Measurements from ENCODE around the gene SPAG9. TPM values are rescaled to one million over a fixed set of nuclear protein-coding genes. Genes with fewer than 3 reads are reported as not detected.

Gene SPAG9
- polyA plus RNA-seq, 1 donor from 2014 or later, result 201 TPM

- H3K79me2 ChIP-seq (replicated peaks; ENCODE audit: insufficient read depth, low read length), result no peaks in the 10 kb centered on the region
- peak overlapping the region; percentile 34 for H3K27ac ChIP-seq (ENCODE audit: low read length)
- peaks cover 5% of the 10 kb centered on the region for H3K36me3 ChIP-seq (ENCODE audit: insufficient read depth, low read length)
- no peak overlapping the region for H3K4me3 ChIP-seq (ENCODE audit: low read length)
- no peaks in the 10 kb centered on the region for H3F3A ChIP-seq (ENCODE audit: insufficient read depth, low read length, poor library complexity, severe bottlenecking)
- peak overlapping the region; percentile 34 for H3K9ac ChIP-seq (ENCODE audit: low read length)
- no peak overlapping the region for H2AFZ ChIP-seq (ENCODE audit: low read depth, low read length)
- no peaks in the 10 kb centered on the region for H3K9me2 ChIP-seq (ENCODE audit: insufficient read depth, low read length)
- no peaks in the 10 kb centered on the region for H4K20me1 ChIP-seq (ENCODE audit: insufficient read depth)
- no peak overlapping the region for H3K4me2 ChIP-seq (ENCODE audit: low read length)
- TF ChIP-seq SMC3 (conservative IDR thresholded peaks at IDR 0.05; ENCODE audit: poor library complexity) (peak; percentile 2), EP300 (conservative IDR thresholded peaks at IDR 0.05; ENCODE audit: poor library complexity, severe bottlenecking) (no peak)
- no peaks in the 10 kb centered on the region for H3K9me3 ChIP-seq (ENCODE audit: low read length)
- no peaks in the 10 kb centered on the region for H3K27me3 ChIP-seq (ENCODE audit: insufficient read depth, low read depth, low read length)
Observed at GRCh38 chr17:50954641-50955121, 166.0 kb downstream of the SPAG9 start.

GRCh38 chr17:50953831-50954601, 166.7 kb downstream of the SPAG9 start:
- no peaks in the 10 kb centered on the region for H4K20me1 ChIP-seq (ENCODE audit: insufficient read depth)
- no peak overlapping the region for H2AFZ ChIP-seq (ENCODE audit: low read depth, low read length)

More at GRCh38 chr17:50953831-50954601, 166.7 kb downstream of the SPAG9 start:
- Histone ChIP-seq H3K9me2 (ENCODE audit: insufficient read depth, low read length) (no peaks in the 10 kb centered on the region), H3K36me3 (ENCODE audit: insufficient read depth, low read length) (no peaks in the 10 kb centered on the region), H3K9me3 (ENCODE audit: low read length) (no peaks in the 10 kb centered on the region), H3K4me3 (ENCODE audit: low read length) (peak overlapping the region; percentile 15), H3K27me3 (ENCODE audit: insufficient read depth, low read depth, low read length) (no peaks in the 10 kb centered on the region), H3K27ac (ENCODE audit: low read length) (peak overlapping the region; percentile 34), H3F3A (ENCODE audit: insufficient read depth, low read length, poor library complexity, severe bottlenecking) (no peaks in the 10 kb centered on the region), H3K79me2 (replicated peaks; ENCODE audit: insufficient read depth, low read length) (no peaks in the 10 kb centered on the region), H3K9ac (ENCODE audit: low read length) (peak overlapping the region; percentile 34), H3K4me2 (ENCODE audit: low read length) (no peak overlapping the region)
- TF ChIP-seq POLR2AphosphoS5 (IDR thresholded peaks at IDR 0.05), result peak; percentile 9
- TF ChIP-seq, protein P1, sequence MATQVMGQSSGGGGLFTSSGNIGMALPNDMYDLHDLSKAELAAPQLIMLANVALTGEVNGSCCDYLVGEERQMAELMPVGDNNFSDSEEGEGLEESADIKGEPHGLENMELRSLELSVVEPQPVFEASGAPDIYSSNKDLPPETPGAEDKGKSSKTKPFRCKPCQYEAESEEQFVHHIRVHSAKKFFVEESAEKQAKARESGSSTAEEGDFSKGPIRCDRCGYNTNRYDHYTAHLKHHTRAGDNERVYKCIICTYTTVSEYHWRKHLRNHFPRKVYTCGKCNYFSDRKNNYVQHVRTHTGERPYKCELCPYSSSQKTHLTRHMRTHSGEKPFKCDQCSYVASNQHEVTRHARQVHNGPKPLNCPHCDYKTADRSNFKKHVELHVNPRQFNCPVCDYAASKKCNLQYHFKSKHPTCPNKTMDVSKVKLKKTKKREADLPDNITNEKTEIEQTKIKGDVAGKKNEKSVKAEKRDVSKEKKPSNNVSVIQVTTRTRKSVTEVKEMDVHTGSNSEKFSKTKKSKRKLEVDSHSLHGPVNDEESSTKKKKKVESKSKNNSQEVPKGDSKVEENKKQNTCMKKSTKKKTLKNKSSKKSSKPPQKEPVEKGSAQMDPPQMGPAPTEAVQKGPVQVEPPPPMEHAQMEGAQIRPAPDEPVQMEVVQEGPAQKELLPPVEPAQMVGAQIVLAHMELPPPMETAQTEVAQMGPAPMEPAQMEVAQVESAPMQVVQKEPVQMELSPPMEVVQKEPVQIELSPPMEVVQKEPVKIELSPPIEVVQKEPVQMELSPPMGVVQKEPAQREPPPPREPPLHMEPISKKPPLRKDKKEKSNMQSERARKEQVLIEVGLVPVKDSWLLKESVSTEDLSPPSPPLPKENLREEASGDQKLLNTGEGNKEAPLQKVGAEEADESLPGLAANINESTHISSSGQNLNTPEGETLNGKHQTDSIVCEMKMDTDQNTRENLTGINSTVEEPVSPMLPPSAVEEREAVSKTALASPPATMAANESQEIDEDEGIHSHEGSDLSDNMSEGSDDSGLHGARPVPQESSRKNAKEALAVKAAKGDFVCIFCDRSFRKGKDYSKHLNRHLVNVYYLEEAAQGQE (IDR thresholded peaks at IDR 0.05; ENCODE audit: borderline replicate concordance), result no peak
- peak; percentile 23 for TF ChIP-seq SMC3 (conservative IDR thresholded peaks at IDR 0.05; ENCODE audit: poor library complexity)
- TF ChIP-seq TAF1 (IDR thresholded peaks at IDR 0.05; ENCODE audit: low read depth), result no peak
- TF ChIP-seq EZH2 (IDR thresholded peaks at IDR 0.05; ENCODE audit: borderline replicate concordance, insufficient read depth, low read length, poor library complexity, severe bottlenecking), result no peak
- TF ChIP-seq MXI1 (conservative IDR thresholded peaks at IDR 0.05; ENCODE audit: poor library complexity, severe bottlenecking), result no peak
- TF ChIP-seq, protein P2, sequence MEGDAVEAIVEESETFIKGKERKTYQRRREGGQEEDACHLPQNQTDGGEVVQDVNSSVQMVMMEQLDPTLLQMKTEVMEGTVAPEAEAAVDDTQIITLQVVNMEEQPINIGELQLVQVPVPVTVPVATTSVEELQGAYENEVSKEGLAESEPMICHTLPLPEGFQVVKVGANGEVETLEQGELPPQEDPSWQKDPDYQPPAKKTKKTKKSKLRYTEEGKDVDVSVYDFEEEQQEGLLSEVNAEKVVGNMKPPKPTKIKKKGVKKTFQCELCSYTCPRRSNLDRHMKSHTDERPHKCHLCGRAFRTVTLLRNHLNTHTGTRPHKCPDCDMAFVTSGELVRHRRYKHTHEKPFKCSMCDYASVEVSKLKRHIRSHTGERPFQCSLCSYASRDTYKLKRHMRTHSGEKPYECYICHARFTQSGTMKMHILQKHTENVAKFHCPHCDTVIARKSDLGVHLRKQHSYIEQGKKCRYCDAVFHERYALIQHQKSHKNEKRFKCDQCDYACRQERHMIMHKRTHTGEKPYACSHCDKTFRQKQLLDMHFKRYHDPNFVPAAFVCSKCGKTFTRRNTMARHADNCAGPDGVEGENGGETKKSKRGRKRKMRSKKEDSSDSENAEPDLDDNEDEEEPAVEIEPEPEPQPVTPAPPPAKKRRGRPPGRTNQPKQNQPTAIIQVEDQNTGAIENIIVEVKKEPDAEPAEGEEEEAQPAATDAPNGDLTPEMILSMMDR (IDR thresholded peaks at IDR 0.05; ENCODE audit: poor library complexity, severe bottlenecking), result no peak
- no peak for TF ChIP-seq RAD21 (conservative IDR thresholded peaks at IDR 0.05)
- TF ChIP-seq EP300 (conservative IDR thresholded peaks at IDR 0.05; ENCODE audit: poor library complexity, severe bottlenecking), result no peak

All from neural cell (in vitro differentiated cells).